Activated naive CD4-positive, alpha-beta T cell treated with anti-CD3 and anti-CD28 coated beads for 36 hours (primary cell): ENCODE results near the gene CLCN6. TPM values are rescaled to one million over a fixed set of nuclear protein-coding genes. Genes with fewer than 3 reads are reported as not detected.

Source experiments
- CTCF ChIA-PET: fragments of 350-600 bp; sonication (Branson Sonifier 250); formaldehyde crosslinking; loops from one replicate; lab custom pipeline; 2021; ENCODE audit warnings: antibody characterized with exemption; lab: Charles Lee
- DNase-seq: peaks from one replicate; pipeline ENCODE4 v3.0.0-alpha.2; 2020
- H3K27ac Mint-ChIP-seq: one replicate; pipeline ENCODE4 v1.8.0; 2021; ENCODE audit warnings: mild to moderate bottlenecking, mixed read lengths
- H3K27me3 Mint-ChIP-seq: one replicate; pipeline ENCODE4 v1.8.0; 2021; ENCODE audit warnings: low read depth, mixed read lengths
- H3K36me3 Mint-ChIP-seq: one replicate; pipeline ENCODE4 v1.8.0; 2021; ENCODE audit warnings: low read depth, mixed read lengths
- H3K4me1 Mint-ChIP-seq: one replicate; pipeline ENCODE4 v1.8.0; 2021; ENCODE audit warnings: low read depth, mixed read lengths
- H3K4me3 Mint-ChIP-seq: one replicate; pipeline ENCODE4 v1.8.0; 2021; ENCODE audit warnings: mild to moderate bottlenecking, moderate library complexity, mixed read lengths
- H3K9me3 Mint-ChIP-seq: one replicate; pipeline ENCODE4 v1.8.0; 2021; ENCODE audit warnings: mixed read lengths
- intact Hi-C: fragments of 100-400 bp; cut with micrococcal nuclease; formaldehyde crosslinking; loops from one replicate; pipeline ENCODE4 v1.15.1; 2023
- total RNA-seq, 2 experiments: library from RNA; stranded (reverse); gene quantifications; one replicate each; pipeline ENCODE4 v1.2.3, GENCODE V29; 2021

Gene CLCN6
- total RNA-seq, 2 experiments from 2014 or later, result 11.3 to 11.6 TPM

DNA sequence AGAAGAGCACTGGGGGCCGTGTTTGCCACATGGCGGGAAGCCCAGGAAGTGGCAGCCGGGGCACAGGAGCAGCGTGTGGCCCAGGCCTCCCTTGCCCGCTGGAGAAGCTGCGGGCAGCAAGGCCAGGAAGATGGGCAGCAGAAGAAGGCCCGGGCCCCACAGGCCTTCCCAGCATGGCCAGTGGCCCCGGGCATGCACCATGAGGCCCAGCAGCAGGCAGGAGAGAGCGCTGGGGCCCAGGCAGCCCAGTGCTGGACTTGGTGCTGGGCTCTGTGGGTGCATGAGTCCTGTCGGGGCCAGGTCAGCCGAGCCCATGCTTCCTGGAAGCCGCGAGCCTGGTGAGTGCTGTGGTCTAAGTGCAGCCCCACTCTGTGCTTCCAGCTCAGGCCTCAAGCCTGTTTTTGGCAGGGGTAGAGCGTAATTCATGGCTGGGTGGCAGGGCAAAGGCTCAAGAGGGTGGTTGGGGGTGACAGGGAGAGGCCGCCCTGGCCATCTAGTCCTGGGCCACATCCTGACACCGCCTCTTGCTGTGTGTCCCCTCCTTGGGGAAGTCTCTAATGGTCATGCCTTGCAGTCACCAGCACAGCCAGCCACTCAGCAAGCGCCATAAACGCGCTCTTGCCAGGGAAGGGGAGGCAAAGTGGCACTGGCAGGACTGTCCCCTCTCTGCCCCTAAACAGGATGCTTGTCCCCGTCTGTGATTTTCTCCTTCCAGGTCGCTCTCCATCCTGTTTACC, 21.6 kb upstream of the CLCN6 start:
- Mint-ChIP-seq H3K27me3 (no peaks in the 10 kb centered on the region), H3K4me3 (no peak overlapping the region), H3K36me3 (no peaks in the 10 kb centered on the region), H3K4me1 (peaks cover 4% of the 10 kb centered on the region), H3K9me3 (no peaks in the 10 kb centered on the region), H3K27ac (no peak overlapping the region)
- intact Hi-C loops, result no loop called here
- CTCF ChIA-PET, result interaction anchor here (1.0 to 1.7 kb wide), 2 partner anchors 10 to 11 kb away, joined by 3 to 5 read pairs; no protein-coding TSS in a partner anchor
- no peak for DNase-seq

DNA sequence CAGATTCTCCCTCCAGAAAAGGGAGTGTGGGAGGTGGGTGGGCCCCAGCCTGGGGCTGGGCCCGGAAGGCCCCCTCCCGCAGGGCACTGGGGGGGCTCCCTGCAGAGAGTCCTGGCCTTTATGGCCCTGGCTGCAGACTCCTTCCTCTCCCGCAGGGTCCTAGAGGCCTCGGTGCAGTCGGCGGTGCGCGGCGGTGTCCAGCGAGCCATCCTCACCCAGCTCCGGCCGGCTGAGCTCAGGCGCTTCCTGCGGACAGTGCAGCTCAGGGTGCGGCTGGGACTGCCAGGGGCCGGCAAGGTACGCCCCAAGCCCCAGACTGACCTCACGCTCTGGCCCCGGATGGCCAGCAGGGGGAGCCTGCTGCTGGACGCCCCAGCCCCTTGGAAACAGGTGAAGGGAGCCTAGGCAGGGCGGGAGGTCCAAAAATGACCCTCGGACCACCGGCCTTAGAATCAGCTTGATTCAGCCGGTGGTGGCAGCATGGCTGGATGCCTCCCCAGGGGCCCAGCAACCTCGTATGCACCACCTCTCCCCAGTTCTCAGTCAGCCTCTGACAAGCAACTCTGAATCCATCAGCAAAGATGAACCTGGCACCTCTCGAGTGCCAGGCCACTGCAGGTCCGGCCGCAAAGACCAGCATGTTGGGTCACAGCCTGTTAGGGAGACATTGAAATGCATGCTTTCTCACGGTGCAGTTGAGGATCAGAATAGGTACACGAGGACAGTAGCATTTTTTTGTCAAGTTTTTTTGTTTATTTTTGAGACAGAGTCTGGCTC, 20.8 kb upstream of the CLCN6 start:
- no peak overlapping the region for H3K27ac Mint-ChIP-seq
- peaks cover 4% of the 10 kb centered on the region for H3K4me1 Mint-ChIP-seq
- H3K36me3 Mint-ChIP-seq, result no peaks in the 10 kb centered on the region
- H3K4me3 Mint-ChIP-seq, result no peak overlapping the region
- DNase-seq, result peak; percentile 52
- intact Hi-C loops, result no loop called here
- no peaks in the 10 kb centered on the region for H3K27me3 Mint-ChIP-seq
- no peaks in the 10 kb centered on the region for H3K9me3 Mint-ChIP-seq
- CTCF ChIA-PET, result interaction anchor here (0.7 to 1.7 kb wide), 5 partner anchors 11 to 160 kb away, joined by 3 to 5 read pairs (median 4); no protein-coding TSS in a partner anchor

DNA sequence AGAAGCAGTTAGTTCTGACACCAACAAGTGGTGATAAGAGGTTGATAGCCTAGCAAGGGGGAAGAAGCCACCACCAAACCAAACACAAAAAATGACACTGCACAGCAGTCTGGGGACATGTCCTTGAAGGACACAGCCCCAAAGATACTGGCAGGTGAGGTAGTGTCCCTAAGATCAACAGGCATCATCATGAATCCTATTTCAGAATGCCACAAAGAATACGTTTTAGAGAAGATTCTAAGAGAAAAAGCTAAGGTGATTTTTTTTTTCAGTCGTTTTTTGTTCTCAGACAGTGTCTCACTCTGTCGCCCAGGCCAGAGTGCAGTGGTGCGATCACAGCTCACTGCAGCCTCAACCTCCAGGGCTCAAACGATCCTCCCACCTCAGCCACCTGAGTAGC, 19.8 kb upstream of the CLCN6 start:
- H3K36me3 Mint-ChIP-seq, result no peaks in the 10 kb centered on the region
- no peaks in the 10 kb centered on the region for H3K9me3 Mint-ChIP-seq
- H3K4me1 Mint-ChIP-seq, result peaks cover 4% of the 10 kb centered on the region
- H3K27ac Mint-ChIP-seq, result no peak overlapping the region
- no peaks in the 10 kb centered on the region for H3K27me3 Mint-ChIP-seq
- no peak for DNase-seq
- intact Hi-C loops, result no loop called here
- no peak overlapping the region for H3K4me3 Mint-ChIP-seq
- CTCF ChIA-PET, result interaction anchor here (0.9 to 1.7 kb wide), 5 partner anchors 10 to 57 kb away, joined by 3 to 5 read pairs (median 4); no protein-coding TSS in a partner anchor

DNA sequence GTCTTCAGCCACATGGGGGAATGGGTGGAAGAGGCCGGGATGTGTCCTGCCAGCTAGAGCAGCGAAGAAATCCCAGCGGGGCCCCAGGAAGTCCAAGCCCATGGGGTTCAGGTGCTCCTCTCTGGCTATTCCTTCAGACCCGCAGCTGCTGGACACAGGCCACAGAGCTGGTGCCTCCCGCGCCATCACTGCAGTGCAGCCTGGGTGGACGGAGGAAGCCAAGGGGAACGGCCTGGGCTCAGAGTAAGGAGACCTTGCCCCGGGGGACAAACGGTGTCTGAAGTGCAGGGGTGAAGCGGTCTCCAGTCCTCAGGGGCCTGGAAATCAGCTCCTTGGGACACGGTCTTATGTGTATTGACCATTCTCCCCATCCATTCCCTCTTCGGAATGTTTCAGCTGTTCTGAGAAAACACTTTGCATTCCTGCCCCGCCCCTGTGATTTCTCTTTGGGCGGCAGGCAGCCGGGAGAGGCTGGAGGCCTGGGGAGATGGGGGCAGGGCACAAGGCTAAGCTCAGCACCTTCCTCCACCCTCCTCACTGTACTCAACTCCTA, 18.7 kb upstream of the CLCN6 start:
- H3K36me3 Mint-ChIP-seq, result no peaks in the 10 kb centered on the region
- DNase-seq, result no peak
- CTCF ChIA-PET, result interaction anchor here (1.1 to 1.7 kb wide), 2 partner anchors 14 to 51 kb away, joined by 4 read pairs; no protein-coding TSS in a partner anchor

DNA sequence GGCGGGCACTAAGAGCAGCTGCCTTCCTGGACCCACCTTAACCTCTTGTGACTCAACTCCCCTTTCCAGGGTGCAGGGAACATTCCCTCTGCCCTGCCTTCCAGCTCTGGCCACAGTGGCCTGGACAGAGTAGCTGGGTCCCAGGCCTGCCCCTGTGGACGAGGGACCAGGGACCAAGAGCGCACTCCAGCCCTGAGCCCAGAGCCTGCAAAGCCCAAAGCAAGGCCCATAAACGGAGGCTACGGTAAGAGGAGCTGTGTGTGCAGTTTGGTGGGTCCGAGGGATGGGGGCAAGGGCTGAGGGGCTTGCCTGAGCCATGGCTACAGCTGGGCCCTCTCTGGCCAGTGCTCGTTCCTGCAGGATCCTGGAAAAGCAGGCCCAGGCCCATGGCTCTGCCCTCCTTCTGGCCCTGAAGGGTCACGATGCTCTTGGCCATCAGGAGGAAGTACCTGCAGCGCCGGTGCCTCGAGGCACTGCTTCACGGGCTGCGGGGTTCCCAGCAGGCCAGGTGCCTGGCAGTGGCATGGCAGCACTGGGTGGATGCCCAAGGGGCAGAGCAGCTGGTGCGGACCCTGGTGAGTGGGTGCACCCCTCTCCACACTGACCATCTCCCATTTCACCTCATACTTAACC, 18.1 kb upstream of the CLCN6 start:
- CTCF ChIA-PET, result no interaction called here
- H3K4me1 Mint-ChIP-seq, result peaks cover 4% of the 10 kb centered on the region
- no peaks in the 10 kb centered on the region for H3K9me3 Mint-ChIP-seq
- no peaks in the 10 kb centered on the region for H3K36me3 Mint-ChIP-seq
- H3K4me3 Mint-ChIP-seq, result no peak overlapping the region
- intact Hi-C loops, result no loop called here
- no peaks in the 10 kb centered on the region for H3K27me3 Mint-ChIP-seq
- no peak overlapping the region for H3K27ac Mint-ChIP-seq
- no peak for DNase-seq

More for the DNA sequence above, 18.7 kb upstream of the CLCN6 start:
- intact Hi-C loops, result no loop called here
- H3K9me3 Mint-ChIP-seq, result no peaks in the 10 kb centered on the region
- no peak overlapping the region for H3K4me3 Mint-ChIP-seq
- peaks cover 4% of the 10 kb centered on the region for H3K4me1 Mint-ChIP-seq
- no peak overlapping the region for H3K27ac Mint-ChIP-seq
- no peaks in the 10 kb centered on the region for H3K27me3 Mint-ChIP-seq

DNA sequence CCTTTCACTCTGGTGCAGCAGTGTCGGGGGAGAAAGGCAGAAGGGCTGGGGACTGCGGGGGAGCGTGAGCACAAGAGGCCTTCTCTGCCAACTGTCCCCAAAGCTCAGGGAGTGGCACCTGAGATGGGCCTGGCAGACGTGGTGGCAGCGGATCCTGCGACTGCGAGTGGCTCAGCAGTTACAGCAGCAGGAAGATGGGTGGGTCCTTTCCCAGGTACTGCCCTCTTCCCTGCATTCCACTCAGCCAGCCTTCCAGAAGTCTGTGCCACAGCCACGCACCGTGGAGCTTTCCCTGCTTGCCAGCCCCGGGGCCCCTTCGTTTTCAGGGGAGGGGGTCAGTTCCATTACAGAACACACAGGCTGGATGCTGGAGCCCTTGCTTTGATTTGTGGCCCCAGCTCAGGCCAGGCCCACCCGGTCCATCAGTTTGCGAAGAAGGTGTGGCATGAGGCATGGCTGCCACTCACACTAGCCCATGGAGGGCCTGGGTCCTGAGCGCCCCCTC, 17.4 kb upstream of the CLCN6 start:
- H3K4me1 Mint-ChIP-seq, result peaks cover 4% of the 10 kb centered on the region
- intact Hi-C loops, result no loop called here
- CTCF ChIA-PET, result interaction anchor here (1.1 kb wide), 1 partner anchor 104 kb away, joined by 3 read pairs; no protein-coding TSS in a partner anchor
- no peak overlapping the region for H3K27ac Mint-ChIP-seq
- H3K4me3 Mint-ChIP-seq, result no peak overlapping the region
- H3K9me3 Mint-ChIP-seq, result no peaks in the 10 kb centered on the region
- H3K27me3 Mint-ChIP-seq, result no peaks in the 10 kb centered on the region
- no peaks in the 10 kb centered on the region for H3K36me3 Mint-ChIP-seq
- DNase-seq, result no peak

DNA sequence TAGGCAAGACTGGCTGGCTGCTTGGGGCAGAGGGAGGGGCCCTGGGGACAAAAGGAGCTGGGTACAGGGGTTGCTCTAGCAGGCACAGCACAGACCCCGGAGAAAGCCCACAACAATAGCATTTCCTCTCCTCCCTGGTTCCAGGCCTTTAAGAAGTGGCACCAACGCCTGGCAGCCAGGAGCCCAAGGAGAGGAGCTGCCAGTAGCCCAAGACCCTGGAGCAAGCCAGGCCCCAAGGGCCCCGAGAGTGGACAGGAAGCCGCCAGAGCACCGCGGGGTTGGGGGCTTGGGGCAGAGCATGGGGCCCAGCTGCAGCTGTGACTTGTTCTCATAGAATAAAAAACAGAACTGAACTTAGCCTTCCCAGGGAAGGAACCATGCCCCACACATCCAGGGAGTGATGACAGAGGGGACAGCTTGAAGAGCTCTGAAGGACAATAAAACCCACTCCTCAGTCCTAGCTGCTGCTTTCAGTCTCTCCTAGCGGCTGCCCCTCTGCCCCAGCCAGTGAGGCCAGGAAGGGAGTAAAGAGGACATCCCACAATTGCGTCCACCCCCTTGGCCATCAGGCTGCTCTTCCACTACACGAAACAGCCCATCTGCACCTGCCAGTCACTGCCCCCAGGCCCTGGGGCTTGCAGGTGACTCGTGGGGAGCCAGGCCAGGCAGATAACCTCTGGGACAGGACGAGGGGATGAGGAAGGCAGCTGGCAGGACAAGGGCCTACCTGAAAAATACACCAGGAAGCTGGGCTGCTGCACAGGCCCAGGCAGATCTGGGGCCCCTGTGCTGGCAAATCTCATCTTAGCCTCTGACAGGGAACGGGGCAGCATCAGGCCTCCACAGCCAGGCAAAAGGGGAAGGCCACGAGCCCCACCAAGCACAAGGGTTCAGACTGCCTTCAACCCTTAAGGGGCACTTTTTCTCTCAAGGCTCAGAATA, 16.6 kb upstream of the CLCN6 start:
- CTCF ChIA-PET, result interaction anchor here (1.1 kb wide), 1 partner anchor 104 kb away, joined by 3 read pairs; no protein-coding TSS in a partner anchor
- no peak overlapping the region for H3K27ac Mint-ChIP-seq
- DNase-seq, result no peak

DNA sequence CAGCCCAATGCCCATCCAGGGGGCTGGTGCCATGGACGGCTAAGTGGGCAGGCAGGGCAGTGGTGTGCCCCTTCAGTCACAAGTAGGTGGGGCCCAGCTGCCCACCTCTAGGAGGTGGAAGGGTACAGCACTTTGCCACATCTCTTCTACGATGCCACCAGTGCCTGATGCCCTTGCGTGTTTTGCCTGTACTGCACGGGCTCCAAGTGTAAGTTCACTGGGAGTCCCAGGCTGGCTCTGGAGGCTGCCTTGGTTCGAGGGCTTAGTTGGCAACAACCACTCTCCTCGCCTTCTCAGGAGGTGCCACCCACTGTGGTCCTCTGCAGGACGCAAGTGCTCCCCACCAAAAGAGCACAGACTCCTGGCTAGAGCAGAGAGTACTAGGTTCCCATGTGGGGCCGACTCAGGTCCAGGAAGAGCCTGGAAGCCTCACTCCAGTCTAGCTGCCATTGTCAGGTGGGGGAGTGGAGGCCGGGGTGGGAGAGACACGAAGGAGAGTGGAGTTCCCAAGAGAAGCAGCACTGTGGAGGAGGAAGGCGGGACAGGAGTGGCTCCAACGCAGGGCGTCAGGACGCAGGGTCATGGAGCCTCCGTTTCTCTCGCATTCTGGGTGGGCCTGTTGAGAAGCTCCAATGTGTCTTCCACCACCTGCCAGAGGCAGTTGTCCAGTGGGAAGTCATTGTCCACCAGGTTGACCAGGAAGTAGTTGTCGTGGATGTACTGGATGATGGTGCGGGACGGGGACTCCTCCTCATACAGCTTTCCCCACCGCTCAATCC, 15.7 kb upstream of the CLCN6 start:
- CTCF ChIA-PET, result interaction anchor here (0.6 kb wide), 1 partner anchor 1776 kb away, joined by 3 read pairs; no protein-coding TSS in a partner anchor
- DNase-seq, result no peak
- H3K9me3 Mint-ChIP-seq, result no peaks in the 10 kb centered on the region
- no peaks in the 10 kb centered on the region for H3K27me3 Mint-ChIP-seq
- intact Hi-C loops, result no loop called here
- H3K4me3 Mint-ChIP-seq, result no peak overlapping the region
- H3K4me1 Mint-ChIP-seq, result peaks cover 2% of the 10 kb centered on the region
- no peak overlapping the region for H3K27ac Mint-ChIP-seq
- no peaks in the 10 kb centered on the region for H3K36me3 Mint-ChIP-seq

More for the DNA sequence above, 16.6 kb upstream of the CLCN6 start:
- intact Hi-C loops, result no loop called here
- Mint-ChIP-seq H3K4me1 (peaks cover 4% of the 10 kb centered on the region), H3K27me3 (no peaks in the 10 kb centered on the region), H3K4me3 (no peak overlapping the region), H3K9me3 (no peaks in the 10 kb centered on the region), H3K36me3 (no peaks in the 10 kb centered on the region)

DNA sequence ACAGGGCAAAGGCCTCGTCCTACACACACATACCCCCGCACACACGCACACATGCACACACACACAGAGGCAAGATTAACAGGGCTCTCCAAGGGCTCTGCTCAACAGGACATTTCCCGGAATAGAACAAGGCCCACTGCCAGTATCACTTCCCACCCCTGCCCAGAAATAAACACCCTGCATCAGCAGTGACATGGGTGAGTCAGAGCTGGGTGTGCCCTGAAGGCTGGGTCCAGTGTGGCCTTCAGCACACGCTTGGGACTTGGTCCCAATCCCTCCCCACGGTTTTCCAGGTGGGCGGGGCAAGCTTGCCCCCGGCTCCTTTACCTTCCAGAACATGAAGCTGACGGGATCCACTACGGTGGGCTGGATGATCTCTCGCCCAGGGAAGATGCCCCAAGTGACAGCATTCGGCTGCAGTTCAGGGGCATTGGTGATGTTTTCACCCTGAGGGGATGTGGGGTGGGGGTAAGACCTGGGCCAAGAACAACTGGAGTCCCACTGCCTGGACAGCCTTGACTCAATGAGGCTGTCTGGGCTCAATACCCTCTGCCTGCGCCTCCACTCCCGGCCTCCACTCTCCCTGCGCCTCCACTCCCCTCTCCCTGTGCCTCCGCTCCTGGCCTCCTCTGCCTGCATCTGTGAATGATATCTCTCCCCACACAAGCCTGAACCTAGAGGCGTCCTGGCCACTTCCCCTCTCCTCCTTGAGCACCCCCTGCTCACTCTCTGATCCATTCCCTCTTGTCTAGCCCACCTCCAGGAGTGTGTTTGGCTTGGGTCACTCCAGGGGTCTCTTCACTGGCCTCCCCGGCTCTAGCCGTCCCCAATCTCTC, 14.9 kb upstream of the CLCN6 start:
- DNase-seq, result no peak
- CTCF ChIA-PET, result interaction anchor here (0.6 kb wide), 1 partner anchor 1777 kb away, joined by 3 read pairs; no protein-coding TSS in a partner anchor
- Mint-ChIP-seq H3K27me3 (no peaks in the 10 kb centered on the region), H3K4me3 (no peak overlapping the region), H3K27ac (no peak overlapping the region), H3K4me1 (no peaks in the 10 kb centered on the region), H3K36me3 (peaks cover 6% of the 10 kb centered on the region), H3K9me3 (no peaks in the 10 kb centered on the region)
- intact Hi-C loops, result no loop called here

DNA sequence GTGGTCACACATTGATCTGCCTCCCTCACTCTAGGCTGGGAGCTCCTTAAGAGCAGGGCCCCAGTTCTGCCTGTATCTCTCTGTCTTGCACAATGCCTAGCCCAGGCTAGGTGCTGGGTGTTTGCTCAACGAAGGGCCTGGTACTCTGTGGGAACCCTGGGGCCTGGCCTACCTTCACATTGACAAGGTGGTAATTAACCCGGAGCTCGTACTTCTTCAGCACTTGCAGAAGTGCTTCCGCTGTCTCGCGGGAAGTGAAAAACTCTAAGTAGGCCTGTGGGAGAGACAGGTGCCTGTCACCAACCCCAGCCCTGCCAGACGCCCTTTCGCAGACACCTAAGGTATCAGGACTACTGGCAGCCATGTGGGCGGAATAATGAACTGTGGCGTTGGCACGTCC, 13.9 kb upstream of the CLCN6 start:
- Mint-ChIP-seq H3K4me3 (no peak overlapping the region), H3K9me3 (no peaks in the 10 kb centered on the region), H3K36me3 (peaks cover 6% of the 10 kb centered on the region), H3K4me1 (no peaks in the 10 kb centered on the region), H3K27me3 (no peaks in the 10 kb centered on the region), H3K27ac (no peak overlapping the region)
- intact Hi-C loops, result no loop called here
- DNase-seq, result no peak
- CTCF ChIA-PET, result no interaction called here
